Measurements from ENCODE around the gene ANTXR1.

The ANTXR1 gene

DNA sequence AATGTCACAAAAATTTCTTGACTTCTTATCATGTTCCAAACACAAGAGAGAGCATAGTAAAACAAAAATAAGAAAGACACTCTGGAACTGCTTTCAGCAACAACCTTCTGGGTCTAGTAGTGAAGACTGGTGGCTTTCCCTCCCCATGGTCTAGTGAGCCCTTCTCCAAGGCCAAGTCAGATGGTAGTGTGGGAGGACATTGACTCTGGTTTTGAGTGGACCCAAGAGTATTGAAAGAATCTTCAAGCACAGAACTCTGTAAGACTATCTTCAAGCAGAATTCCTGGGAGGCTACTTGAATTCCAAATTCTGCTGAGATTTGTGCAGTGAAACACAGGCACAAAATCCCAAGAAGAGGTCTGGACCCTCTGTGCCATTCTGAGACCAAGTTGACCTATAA is 21.1 kb downstream of the ANTXR1 start:
- DNase-seq (ENCODE audit: low read depth) = no peak

DNA sequence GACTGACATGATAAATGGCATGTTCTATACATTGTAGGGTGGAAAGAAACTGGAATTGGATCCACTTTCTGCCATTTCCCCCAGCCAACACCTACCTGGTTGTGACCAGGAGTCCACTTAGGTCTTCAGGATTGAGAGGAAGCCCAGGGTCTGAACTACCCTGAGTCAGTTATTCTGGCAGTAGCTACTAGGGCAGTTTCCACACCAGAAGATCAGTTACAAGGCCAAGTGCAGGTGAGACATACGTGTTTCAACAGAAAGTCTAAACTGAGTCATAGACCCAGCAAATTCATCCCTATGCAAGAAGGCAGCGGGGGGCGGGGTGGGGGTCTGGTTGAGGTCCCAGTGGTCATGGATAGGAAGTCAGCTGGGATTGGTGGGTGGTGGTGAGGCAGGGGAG is 21.9 kb downstream of the ANTXR1 start:
- no peak for DNase-seq (ENCODE audit: low read depth)

GRCh38 chr2:69036926-69037325 is 23.9 kb downstream of the ANTXR1 start:
- DNase-seq (ENCODE audit: low read depth) = no peak

DNA sequence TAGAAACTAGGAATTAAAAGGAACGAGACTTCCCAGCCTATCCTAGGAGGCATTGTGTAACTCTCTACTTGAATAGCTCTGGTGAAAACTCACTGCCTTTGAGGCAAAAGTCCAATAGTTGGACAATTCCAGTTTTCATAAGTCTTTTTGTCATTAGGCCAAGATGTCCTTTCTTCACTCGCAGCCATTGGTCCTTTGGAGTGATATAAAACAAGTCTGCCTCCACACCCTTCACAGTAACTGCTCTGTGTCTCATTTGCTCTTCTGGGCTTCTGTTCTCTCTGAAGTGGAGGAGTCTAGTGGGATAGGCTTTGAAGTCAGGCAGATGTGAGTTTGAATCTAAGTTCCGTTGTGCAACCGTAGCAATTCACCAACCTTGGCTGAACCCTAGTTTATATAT is 28.2 kb downstream of the ANTXR1 start:
- no peak for DNase-seq (ENCODE audit: low read depth)

DNA sequence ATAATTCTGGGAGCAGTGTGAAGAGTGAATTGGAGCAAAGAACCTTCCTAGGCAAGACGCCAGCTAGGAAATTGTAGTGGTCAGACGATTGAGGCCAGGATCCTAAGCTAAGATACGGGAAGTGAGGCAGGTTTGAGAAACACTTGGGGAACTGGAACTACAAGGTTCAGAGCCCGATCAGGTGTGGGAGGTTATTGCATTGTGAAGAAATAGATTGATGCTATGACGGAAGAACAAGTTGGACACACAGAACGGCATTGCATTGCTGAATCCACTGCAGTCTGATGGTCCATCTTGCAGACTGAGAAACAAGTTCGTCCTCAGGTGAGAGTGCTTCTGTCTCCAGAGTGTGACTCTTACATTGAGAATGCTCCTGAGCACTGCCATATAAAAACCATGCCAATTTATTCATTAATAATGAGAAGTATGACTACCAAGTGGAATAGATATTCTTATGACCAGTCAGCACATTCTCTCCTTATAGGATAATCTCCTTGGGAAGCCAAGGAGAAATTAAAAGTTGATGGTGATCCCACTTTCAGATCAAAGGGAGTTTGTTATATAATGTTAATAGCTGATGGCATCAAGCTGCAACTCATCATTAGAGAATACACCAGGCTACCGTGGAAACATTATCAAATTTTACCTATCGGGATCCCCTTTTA is 30.9 kb downstream of the ANTXR1 start:
- DNase-seq (ENCODE audit: low read depth) = no peak

- DNase-seq (ENCODE audit: low read depth) = no peak
These were observed 33.3 kb downstream of the ANTXR1 start for GRCh38 chr2:69046221-69046662.

DNA sequence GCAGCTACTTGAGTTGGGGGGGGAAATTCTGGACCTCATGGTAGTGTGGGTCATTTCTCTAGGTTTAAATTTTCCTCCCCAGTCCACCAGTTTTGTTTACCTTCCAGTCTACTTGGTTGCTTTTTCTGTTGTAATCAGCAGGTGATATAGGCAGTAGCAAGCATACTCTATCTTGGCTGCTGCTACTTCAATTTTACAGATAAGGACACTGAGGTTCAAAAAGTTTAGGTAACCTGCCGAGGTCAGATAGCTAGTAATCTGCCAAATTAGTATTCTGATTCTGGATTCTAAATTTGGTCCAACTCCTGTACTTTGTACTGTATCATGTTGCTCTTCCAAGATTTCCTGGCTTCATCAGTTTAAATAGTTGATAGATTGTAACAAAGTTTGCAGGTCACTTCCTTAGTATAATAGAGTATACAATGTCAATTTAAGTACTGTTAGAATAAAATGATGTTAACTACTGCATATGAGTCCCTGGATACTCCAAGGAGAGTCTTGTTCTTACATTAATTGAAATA is 34.7 kb downstream of the ANTXR1 start:
- no peak for DNase-seq (ENCODE audit: low read depth)

GRCh38 chr2:69050802-69051201 is 37.8 kb downstream of the ANTXR1 start:
- no peak for DNase-seq (ENCODE audit: low read depth)

GRCh38 chr2:69053416-69053965 is 40.5 kb downstream of the ANTXR1 start:
- no peak for DNase-seq (ENCODE audit: low read depth)

GRCh38 chr2:69054431-69054830 is 41.5 kb downstream of the ANTXR1 start:
- no peak for DNase-seq (ENCODE audit: low read depth)

DNA sequence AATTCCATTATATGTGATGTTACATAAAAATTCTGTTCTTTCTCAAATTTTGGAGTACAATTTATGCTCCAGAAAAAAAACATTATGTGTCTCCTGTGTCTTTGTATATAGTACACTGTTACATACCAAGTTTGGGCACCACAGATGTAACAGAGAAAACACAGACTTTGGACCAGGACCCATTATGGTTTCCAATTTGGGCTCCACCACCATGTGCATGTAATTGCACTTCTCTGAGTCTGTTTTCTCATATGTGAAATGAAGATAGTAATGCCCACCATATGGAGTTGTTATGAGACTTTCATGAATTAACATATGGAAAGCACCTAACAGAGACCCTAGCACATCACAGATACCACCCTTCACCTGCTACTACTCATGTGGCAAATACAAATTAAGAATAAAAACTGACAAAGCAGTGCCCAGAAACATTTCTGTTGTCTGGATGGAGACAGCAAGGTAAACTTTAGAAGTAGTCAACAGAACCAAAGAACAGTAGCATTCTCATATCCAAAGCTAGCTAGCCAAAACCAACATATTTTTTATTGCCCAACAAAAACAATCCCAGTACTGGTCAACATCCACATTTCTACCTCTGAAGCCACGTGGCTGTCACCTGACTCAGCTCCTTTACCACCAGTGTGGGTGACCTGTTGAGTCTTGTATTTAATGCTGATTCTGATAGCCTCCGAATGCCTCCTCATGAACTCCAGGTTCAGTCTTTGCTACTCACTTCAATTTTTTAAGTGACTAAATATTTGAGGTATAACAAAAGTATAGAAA is 42.9 kb downstream of the ANTXR1 start:
- DNase-seq (ENCODE audit: low read depth) = no peak

- no peak for DNase-seq (ENCODE audit: low read depth)
These were observed 44.7 kb downstream of the ANTXR1 start for GRCh38 chr2:69057660-69058059.

- DNase-seq (ENCODE audit: low read depth) = no peak
These were observed 46.8 kb downstream of the ANTXR1 start for GRCh38 chr2:69059731-69060290.

GRCh38 chr2:69060938-69061501 is 48.0 kb downstream of the ANTXR1 start:
- DNase-seq (ENCODE audit: low read depth) = no peak

DNA sequence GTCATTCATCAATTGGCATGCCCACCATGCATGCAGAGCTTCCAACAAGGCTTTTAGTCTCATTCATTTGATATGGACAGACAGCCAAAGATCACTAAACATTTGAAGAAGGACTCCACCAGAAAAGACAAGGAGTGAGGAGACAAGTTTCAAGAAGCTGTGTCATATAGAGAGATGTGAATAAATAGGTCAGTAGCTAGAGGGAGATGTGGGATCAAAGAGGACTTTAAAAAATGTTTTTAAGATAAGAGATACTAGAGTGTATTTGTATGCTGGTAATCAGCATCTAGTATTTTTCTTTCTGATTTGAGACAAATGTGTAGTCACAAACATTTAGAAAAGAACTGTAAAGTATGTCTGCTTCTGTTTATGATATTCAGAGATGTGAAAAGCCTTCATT is 48.5 kb downstream of the ANTXR1 start:
- DNase-seq (ENCODE audit: low read depth) = no peak

- no peak for DNase-seq (ENCODE audit: low read depth)
These were observed 49.5 kb downstream of the ANTXR1 start for GRCh38 chr2:69062307-69062962.

GRCh38 chr2:69065735-69066336 is 52.9 kb downstream of the ANTXR1 start:
- no peak for DNase-seq (ENCODE audit: low read depth)

GRCh38 chr2:69067026-69067630 is 54.1 kb downstream of the ANTXR1 start:
- DNase-seq (ENCODE audit: low read depth) = no peak

DNA sequence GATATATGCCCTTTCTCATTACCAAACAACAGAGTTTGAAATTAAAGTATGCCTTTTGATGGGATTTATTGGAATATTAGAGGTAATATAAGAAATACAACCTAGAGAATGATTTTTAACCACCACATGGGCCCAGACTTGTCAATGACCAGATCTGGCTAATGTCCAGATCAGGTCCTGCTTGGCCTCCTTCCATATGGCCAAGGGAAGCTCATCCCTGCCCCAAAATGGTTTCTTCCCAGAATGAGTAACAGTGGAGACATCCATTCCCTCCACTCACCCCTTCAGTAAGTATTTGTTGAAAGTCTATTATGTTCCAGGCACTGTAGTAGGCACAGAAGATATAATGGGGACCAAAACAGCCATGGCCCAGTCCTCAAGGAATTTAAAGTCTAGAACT is 54.9 kb downstream of the ANTXR1 start:
- DNase-seq (ENCODE audit: low read depth) = no peak

GRCh38 chr2:69070969-69071368 is 58.0 kb downstream of the ANTXR1 start:
- DNase-seq (ENCODE audit: low read depth) = no peak

- DNase-seq (ENCODE audit: low read depth) = no peak
These were observed 61.1 kb downstream of the ANTXR1 start for GRCh38 chr2:69073928-69074570.
